ENCODE data around the gene TFDP2. TPM values are rescaled to one million over a fixed set of nuclear protein-coding genes. Genes with fewer than 3 reads are reported as not detected.

The TFDP2 gene
- total RNA-seq, 1 experiment from 2014 or later, result 76.0 TPM

GRCh38 chr3:142028243-142028777 is 121.0 kb downstream of the TFDP2 start:
- peak overlapping the region; percentile 78 for H3K9ac ChIP-seq (ENCODE audit: extremely low read depth, insufficient read length, low read length)
- no peaks in the 10 kb centered on the region for H4K20me1 ChIP-seq (ENCODE audit: control insufficient read depth, insufficient read depth, insufficient read length)
- no peak overlapping the region for H2BK15ac ChIP-seq (ENCODE audit: low read depth, low read length)
- no peaks in the 10 kb centered on the region for H3K9me3 ChIP-seq (ENCODE audit: control insufficient read depth, low read depth, low read length)
- H4K91ac ChIP-seq (ENCODE audit: insufficient read length, low read depth, low read length), result no peak overlapping the region
- WGBS (ENCODE audit: extremely low coverage, insufficient read length, low lambda C conversion rate), result no CpG with 5 or more reads among the region's 4 CpGs
- no peak overlapping the region for H3K23ac ChIP-seq (ENCODE audit: insufficient read length, low read depth, low read length)
- peak overlapping the region; percentile 35 to 99 (median 97) for H3K27ac Mint-ChIP-seq
- H3K23me2 ChIP-seq (ENCODE audit: insufficient read length, low read depth, low read length, poor library complexity, severe bottlenecking), result no peaks in the 10 kb centered on the region
- no peaks in the 10 kb centered on the region for H3K27me3 Mint-ChIP-seq (ENCODE audit: low read depth)
- no peak for DNase-seq
- no peak overlapping the region for H2AK5ac ChIP-seq (ENCODE audit: insufficient read length, low read length)
- H3K4ac ChIP-seq (ENCODE audit: low read depth, low read length), result no peak overlapping the region
- H2BK120ac ChIP-seq (ENCODE audit: low read depth, low read length, poor library complexity, severe bottlenecking), result no peak overlapping the region
- H3K56ac ChIP-seq (ENCODE audit: insufficient read length, low read depth, low read length), result no peak overlapping the region
- peaks cover 22 to 27% of the 10 kb centered on the region in 2 experiments for H3K4me1 Mint-ChIP-seq
- no peak overlapping the region for H2BK20ac ChIP-seq (ENCODE audit: low read depth, low read length, poor library complexity, severe bottlenecking)
- no peak overlapping the region for H2BK5ac ChIP-seq (ENCODE audit: insufficient read length, low read length)
- H3T11ph ChIP-seq (ENCODE audit: low read length), result no peak overlapping the region
- H3K18ac ChIP-seq (ENCODE audit: insufficient read length, low read depth, low read length), result no peak overlapping the region
- H3K27me3 ChIP-seq (ENCODE audit: insufficient read depth, low read length), result no peaks in the 10 kb centered on the region
- no peak overlapping the region for H3K27ac ChIP-seq (ENCODE audit: insufficient read length, low read depth, low read length)
- no peak overlapping the region for H4K5ac ChIP-seq (ENCODE audit: insufficient read length, low read depth, low read length)
- H3K14ac ChIP-seq (ENCODE audit: insufficient read depth, low read length), result no peak overlapping the region
- no peaks in the 10 kb centered on the region for H3K4me1 ChIP-seq (ENCODE audit: insufficient read depth, low read length)
- peaks cover 8 to 20% (median 13%) of the 10 kb centered on the region in 3 experiments; a peak in 6 of 7 replicates for H3K36me3 Mint-ChIP-seq (ENCODE audit: insufficient read depth in 1 of 3, low read depth in 3 of 3)
- TF ChIP-seq CTCF (conservative IDR thresholded peaks at IDR 0.05), result no peak
- H4K8ac ChIP-seq (replicated peaks; ENCODE audit: insufficient read length, low read depth, low read length), result no peak overlapping the region
- H3K9me3 Mint-ChIP-seq, result no peaks in the 10 kb centered on the region
- no peaks in the 10 kb centered on the region for H3K79me1 ChIP-seq (ENCODE audit: insufficient read depth, low read depth, low read length, poor library complexity, severe bottlenecking)
- H3K79me2 ChIP-seq (ENCODE audit: insufficient read depth, low read length), result no peaks in the 10 kb centered on the region; the same call in 1 of the 2 replicates
- no peak overlapping the region for H2BK12ac ChIP-seq (ENCODE audit: insufficient read length, low read depth, low read length)
- no peak overlapping the region for H2AFZ ChIP-seq (ENCODE audit: low read length)
- H3K4me3 Mint-ChIP-seq, result peak overlapping the region; percentile 78 to 96
- H3K4me2 ChIP-seq (ENCODE audit: insufficient read depth, insufficient read length, low read length), result no peak overlapping the region
